ENCODE measurements around the gene HSPB2. TPM values are rescaled to one million over a fixed set of nuclear protein-coding genes. Genes with fewer than 3 reads are reported as not detected.
A peak's percentile ranks its signal among the peaks of the same experiment; 100 is the strongest.

HSPB2 gene
- total and polyA plus RNA-seq, 2 donors (not counting 1 experiment from before 2014, with no cell fraction given), result 2.5 to 2.8 TPM

GRCh38 chr11:111923351-111923788 lies 10.8 kb downstream of the HSPB2 start:
- TF ChIP-seq EZH2 (IDR thresholded peaks at IDR 0.05; ENCODE audit: low read length, missing control alignments) (no peak), CTCF (conservative IDR thresholded peaks at IDR 0.05 in 1 of 2, IDR thresholded peaks at IDR 0.05 in 1 of 2; ENCODE audit: low read depth in 1 of 2, low read length in 2 of 2) (no peak)
- H3K27ac ChIP-seq (ENCODE audit: insufficient read depth, low read length), result peak overlapping the region; percentile 75
- peak; percentile 41 to 53 for DNase-seq (ENCODE audit: low read depth in 2 of 2)
- no peak overlapping the region for H3K9ac ChIP-seq (ENCODE audit: insufficient read depth, low read length)
- peak overlapping the region; percentile 67 for H2AFZ ChIP-seq (ENCODE audit: low read length)
- no peaks in the 10 kb centered on the region for H4K20me1 ChIP-seq (ENCODE audit: control insufficient read depth, extremely low read depth, insufficient read depth, low read length)
- no peaks in the 10 kb centered on the region for H3K36me3 ChIP-seq (ENCODE audit: control insufficient read depth, insufficient read depth, low read length)
- H3K4me1 ChIP-seq (ENCODE audit: control insufficient read depth, extremely low read depth, insufficient read depth, low read length), result peaks cover 11% of the 10 kb centered on the region
- peak overlapping the region; percentile 61 for H3K4me2 ChIP-seq (ENCODE audit: extremely low read depth, insufficient read depth, low read length)
- no peaks in the 10 kb centered on the region for H3K79me2 ChIP-seq (ENCODE audit: control insufficient read depth, insufficient read depth, low read length)
- no peaks in the 10 kb centered on the region for H3K9me3 ChIP-seq (ENCODE audit: control insufficient read depth, insufficient read depth, low read depth, low read length)
- H3K27me3 ChIP-seq (ENCODE audit: control insufficient read depth, insufficient read depth, low read length), result no peaks in the 10 kb centered on the region
- H3K4me3 ChIP-seq (replicated peaks in 1 of 4; ENCODE audit: control extremely low read depth in 1 of 4, insufficient read depth in 1 of 4, low read depth in 3 of 4, low read length in 4 of 4), result peak overlapping the region in 1 of 4 experiments; percentile 10

- Histone ChIP-seq H3K36me3 (ENCODE audit: control insufficient read depth, insufficient read depth, low read length) (no peaks in the 10 kb centered on the region), H4K20me1 (ENCODE audit: control insufficient read depth, extremely low read depth, insufficient read depth, low read length) (no peaks in the 10 kb centered on the region), H3K9me3 (ENCODE audit: control insufficient read depth, insufficient read depth, low read depth, low read length) (no peaks in the 10 kb centered on the region), H3K4me1 (ENCODE audit: control insufficient read depth, extremely low read depth, insufficient read depth, low read length) (peaks cover 11% of the 10 kb centered on the region), H2AFZ (ENCODE audit: low read length) (peak overlapping the region; percentile 67), H3K27ac (ENCODE audit: insufficient read depth, low read length) (peak overlapping the region; percentile 75), H3K4me2 (ENCODE audit: extremely low read depth, insufficient read depth, low read length) (no peak overlapping the region), H3K27me3 (ENCODE audit: control insufficient read depth, insufficient read depth, low read length) (no peaks in the 10 kb centered on the region), H3K79me2 (ENCODE audit: control insufficient read depth, insufficient read depth, low read length) (no peaks in the 10 kb centered on the region), H3K9ac (ENCODE audit: insufficient read depth, low read length) (no peak overlapping the region), H3K4me3 (replicated peaks in 1 of 4; ENCODE audit: control extremely low read depth in 1 of 4, insufficient read depth in 1 of 4, low read depth in 3 of 4, low read length in 4 of 4) (no peak overlapping the region)
- no peak for TF ChIP-seq CTCF (conservative IDR thresholded peaks at IDR 0.05 in 1 of 2, IDR thresholded peaks at IDR 0.05 in 1 of 2; ENCODE audit: low read depth in 1 of 2, low read length in 2 of 2)
- no peak for TF ChIP-seq EZH2 (IDR thresholded peaks at IDR 0.05; ENCODE audit: low read length, missing control alignments)
- DNase-seq (ENCODE audit: low read depth in 2 of 2), result no peak
Observed at GRCh38 chr11:111923951-111924350, 11.4 kb downstream of the HSPB2 start.

- no peaks in the 10 kb centered on the region for H3K79me2 ChIP-seq (ENCODE audit: control insufficient read depth, insufficient read depth, low read length)
- no peak overlapping the region for H3K4me2 ChIP-seq (ENCODE audit: extremely low read depth, insufficient read depth, low read length)
- no peak for DNase-seq (ENCODE audit: low read depth in 2 of 2)
- no peaks in the 10 kb centered on the region for H3K36me3 ChIP-seq (ENCODE audit: control insufficient read depth, insufficient read depth, low read length)
- TF ChIP-seq EZH2 (IDR thresholded peaks at IDR 0.05; ENCODE audit: low read length, missing control alignments) (no peak), CTCF (conservative IDR thresholded peaks at IDR 0.05 in 1 of 2, IDR thresholded peaks at IDR 0.05 in 1 of 2; ENCODE audit: low read depth in 1 of 2, low read length in 2 of 2) (no peak)
- H3K27me3 ChIP-seq (ENCODE audit: control insufficient read depth, insufficient read depth, low read length), result no peaks in the 10 kb centered on the region
- no peaks in the 10 kb centered on the region for H4K20me1 ChIP-seq (ENCODE audit: control insufficient read depth, extremely low read depth, insufficient read depth, low read length)
- no peak overlapping the region for H3K9ac ChIP-seq (ENCODE audit: insufficient read depth, low read length)
- no peaks in the 10 kb centered on the region for H3K9me3 ChIP-seq (ENCODE audit: control insufficient read depth, insufficient read depth, low read depth, low read length)
- H3K4me1 ChIP-seq (ENCODE audit: control insufficient read depth, extremely low read depth, insufficient read depth, low read length), result peaks cover 11% of the 10 kb centered on the region
- H2AFZ ChIP-seq (ENCODE audit: low read length), result no peak overlapping the region
- no peak overlapping the region for H3K4me3 ChIP-seq (replicated peaks in 1 of 4; ENCODE audit: control extremely low read depth in 1 of 4, insufficient read depth in 1 of 4, low read depth in 3 of 4, low read length in 4 of 4)
- H3K27ac ChIP-seq (ENCODE audit: insufficient read depth, low read length), result no peak overlapping the region
Observed at GRCh38 chr11:111925953-111926352, 13.4 kb downstream of the HSPB2 start.

Measured in fibroblast of lung (primary cell).